HG02642 (cell line): Measurements from ENCODE around the gene CAMK1D.

ENCODE experiments used
- ATAC-seq: cut with Tn5 transposase; IDR thresholded peaks from one replicate; pipeline ENCODE4 v1.9.1; 2021; ENCODE audit warnings: mild to moderate bottlenecking; ENCODE audit not compliant: unreplicated experiment, poor library complexity

CAMK1D gene

DNA sequence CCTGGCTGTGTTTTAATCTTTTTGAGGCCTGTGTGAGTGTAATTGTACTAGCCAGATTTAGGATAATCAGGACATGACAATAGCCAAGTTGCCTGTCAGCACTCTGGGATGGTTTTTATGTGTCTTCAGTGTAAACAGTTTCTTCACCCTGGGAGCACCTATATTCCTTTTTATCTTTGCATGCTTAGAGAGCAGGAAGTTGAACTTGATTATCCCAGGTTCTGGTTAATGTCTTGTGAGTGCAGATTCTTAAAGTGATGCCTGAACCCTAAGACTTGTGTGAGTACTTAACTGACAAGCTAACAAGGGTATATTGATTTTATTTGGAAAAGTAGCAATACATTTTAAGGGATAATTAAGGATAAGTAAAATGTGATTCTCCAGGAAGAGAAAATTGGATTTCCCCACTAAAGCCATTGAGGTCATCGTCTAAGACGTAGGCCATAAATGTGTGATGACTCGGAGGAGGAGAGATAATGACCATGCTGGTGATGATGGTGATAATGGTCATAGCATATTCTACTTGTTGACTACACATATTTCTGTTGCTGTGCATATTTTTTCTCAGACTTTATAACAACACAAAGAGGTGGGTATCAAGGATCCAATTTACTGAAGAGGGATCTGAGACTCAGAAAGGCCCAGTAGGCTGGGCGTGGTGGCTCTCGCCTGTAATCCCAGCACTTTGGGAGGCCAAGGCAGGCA lies 234.7 kb downstream of the CAMK1D start:
- no peak for ATAC-seq

DNA sequence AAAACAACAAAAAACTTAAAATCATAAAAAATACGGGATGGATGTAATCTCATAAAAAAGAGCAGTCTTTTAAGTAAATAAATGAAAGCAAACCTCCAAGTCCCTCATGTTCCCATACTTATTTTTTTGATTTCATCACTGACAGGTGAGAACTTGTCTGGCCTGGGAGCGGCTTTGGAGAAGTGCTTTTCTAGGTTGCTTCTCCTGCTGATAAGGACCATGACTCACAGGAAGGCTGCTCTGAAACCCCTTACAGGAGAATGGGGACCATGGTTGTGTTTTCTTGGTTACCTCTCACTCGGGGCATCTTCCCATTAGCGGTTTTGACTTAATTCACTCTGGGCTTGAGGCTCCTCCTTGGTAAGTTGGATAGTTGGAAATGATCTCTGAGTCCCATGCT lies 237.4 kb downstream of the CAMK1D start:
- ATAC-seq = no peak

DNA sequence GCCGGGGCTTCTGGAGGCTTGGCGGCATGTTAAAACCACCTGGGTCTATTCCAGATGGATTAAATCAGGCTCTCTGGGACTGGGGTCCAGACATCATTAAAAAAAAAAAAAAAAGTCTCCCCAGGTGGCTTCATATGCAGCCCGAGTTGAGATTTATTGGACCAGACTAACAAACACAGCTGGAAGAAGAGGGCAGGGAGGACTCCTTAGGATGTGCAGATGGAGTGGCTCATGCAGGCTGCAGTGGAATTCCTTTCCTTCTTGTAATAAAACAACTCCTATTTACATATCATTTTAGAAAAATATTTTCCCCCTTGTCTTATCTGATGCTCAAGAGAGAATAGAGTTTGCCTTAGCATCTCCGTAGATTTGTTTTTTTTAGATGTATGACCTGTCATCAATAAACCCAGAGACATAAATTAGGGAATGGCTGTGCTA lies 238.1 kb downstream of the CAMK1D start:
- ATAC-seq = no peak

DNA sequence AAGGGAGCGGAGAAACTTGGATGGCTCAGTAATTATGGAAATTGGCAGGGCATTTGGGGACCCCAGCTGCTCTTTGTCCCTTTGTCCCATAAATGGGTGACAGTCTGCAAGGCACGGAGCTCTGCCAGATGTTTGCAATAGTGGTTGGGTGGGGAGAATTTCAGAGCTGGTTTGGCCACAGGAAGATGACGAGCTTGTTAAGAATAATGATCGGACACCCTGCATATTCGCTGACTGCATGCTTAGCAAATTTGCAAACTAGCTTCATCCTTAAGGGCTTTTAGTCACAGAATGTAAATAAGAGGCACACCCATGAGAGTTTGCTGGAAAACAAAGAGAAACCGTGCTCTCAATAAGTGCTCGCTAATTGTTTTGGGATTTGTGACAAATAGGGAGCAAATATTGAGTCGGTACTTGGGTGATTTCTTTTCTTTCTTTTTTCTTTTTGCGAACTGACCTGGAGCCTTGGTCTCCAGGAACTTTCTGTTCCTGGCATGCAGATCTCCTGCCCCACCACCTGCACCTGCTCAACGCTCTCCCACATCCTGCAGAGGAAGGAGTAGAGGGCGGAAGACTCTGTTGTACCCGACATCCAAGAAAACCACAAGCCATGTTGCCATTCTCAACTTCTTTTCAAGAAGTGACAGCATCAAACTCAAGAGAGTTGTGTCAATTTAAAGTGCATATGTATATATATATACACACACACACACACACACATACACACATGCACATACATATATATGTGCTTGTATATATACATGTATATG lies 238.9 kb downstream of the CAMK1D start:
- ATAC-seq = no peak

DNA sequence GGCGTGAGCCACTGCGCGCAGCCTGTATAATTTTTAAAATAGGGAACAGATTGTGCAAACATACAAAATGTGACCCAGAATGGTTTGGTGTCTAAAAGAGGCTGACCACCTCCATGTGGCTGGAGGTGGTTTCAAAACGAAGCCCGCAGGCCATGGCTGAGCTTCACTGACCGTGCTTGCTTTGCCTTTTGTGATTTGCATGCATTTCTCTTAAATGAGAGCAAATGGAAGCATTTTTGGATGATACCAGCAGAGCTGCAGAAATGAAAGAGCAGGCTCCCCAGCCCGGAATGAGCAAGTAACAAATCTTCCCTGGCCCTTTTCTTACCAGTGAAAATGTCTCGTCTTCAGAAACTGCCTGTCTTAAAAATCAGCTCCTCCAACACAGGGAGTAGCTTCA lies 239.9 kb downstream of the CAMK1D start:
- no peak for ATAC-seq

DNA sequence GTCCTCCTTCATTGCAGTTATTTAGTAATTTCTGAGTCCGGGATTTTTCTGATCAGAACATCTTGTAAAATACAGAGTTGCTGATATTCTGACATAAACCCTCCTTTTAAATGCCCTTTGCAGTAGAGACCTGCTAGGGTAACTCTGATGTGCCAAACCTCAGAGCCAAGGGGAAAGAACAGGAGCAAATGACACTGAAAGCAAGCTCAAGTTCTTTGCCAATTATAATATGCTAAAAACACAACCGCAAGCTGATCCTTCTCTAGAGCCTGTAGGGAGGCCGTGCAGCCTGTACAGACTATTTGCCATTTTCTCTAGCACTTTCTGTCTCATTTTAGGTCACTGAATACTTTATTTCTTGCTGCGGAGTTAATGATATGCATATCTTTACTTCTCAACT lies 240.4 kb downstream of the CAMK1D start:
- no peak for ATAC-seq

DNA sequence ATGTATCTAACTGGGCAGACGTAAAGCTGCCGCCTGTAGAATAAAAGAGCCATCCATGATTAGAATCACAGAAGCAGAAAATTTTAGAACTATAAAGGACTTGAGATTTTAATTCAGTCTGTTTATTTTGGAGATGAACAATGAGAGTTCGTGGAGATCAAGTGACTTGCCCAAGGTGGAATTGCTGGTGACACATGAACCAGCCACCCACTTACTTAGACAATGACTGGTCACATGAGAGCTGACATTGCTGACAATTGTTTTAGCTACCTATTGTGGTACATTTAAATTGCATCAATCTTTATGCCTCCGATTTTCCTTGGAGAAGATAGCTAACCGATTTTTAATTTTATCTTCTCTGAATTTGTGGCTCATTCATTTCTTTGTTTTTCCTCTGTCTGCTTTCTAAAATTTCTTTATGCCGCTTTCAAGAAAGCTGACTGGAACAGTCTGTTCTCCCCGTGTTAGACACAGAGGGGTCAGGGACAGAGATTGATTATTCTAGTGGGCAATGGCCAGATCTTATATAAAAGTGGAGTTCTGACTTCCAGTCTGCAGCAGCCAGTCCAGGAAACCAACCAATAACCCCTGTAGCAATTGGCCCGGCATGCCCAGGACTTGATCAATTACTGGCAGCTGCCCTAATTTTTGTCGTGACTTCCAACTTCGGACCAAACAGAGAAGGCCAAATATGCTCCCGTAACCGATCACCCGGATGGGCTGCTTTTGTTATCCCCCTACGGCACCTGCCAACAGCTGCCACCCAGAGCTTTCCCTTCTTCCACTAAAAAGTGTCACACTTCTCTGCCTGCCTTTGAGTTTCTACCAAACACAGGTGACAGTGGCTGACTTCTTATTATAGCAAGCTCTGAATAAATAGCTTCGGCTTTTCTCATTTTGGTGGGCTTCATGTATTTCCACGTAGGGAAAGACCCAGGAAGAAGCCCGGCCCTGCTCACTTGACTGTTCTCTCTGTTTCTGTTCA lies 241.6 kb downstream of the CAMK1D start:
- ATAC-seq = no peak

DNA sequence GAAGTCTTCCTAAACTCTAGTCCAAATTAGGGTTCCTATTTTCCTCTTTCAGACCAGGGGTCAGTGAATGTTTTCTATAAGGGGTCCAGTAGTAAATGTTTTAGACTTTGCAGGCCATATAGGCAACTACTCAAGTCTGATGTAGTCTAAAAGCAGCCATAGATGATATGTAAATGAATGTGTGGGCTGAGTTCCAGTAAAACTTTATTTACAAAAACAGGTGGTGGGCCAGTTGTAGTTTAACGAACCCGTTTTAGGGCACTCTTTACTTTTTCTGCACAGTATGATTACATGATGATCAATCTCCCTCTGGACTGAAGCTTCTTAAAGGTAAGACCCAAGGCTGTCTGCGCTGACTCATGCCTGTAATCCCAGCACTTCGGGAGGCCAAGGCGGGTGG lies 243.6 kb downstream of the CAMK1D start:
- ATAC-seq = no peak

DNA sequence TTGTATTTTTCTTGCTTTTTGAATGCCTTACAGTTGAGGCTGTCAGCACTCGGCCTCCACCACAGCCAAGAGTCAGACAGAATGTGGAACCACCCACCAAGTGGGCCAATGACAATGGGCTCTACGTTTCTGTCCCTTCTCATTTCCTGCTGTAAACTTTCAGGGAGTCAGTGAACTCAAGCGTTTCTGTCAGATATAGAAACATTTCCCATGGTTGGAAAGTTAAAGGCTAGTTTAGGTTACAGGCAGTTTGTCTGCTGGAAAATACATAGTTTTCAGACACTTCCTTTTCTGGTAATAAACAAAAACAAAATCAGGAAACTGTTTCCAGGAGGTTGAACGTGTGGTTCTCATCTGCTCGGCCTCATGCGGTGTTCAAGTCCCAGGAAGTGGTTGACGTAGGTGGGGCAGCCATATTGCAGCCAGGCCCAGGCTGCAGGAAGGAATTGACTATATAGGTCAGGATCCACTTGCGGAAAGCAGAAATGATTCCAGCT lies 245.1 kb downstream of the CAMK1D start:
- no peak for ATAC-seq

DNA sequence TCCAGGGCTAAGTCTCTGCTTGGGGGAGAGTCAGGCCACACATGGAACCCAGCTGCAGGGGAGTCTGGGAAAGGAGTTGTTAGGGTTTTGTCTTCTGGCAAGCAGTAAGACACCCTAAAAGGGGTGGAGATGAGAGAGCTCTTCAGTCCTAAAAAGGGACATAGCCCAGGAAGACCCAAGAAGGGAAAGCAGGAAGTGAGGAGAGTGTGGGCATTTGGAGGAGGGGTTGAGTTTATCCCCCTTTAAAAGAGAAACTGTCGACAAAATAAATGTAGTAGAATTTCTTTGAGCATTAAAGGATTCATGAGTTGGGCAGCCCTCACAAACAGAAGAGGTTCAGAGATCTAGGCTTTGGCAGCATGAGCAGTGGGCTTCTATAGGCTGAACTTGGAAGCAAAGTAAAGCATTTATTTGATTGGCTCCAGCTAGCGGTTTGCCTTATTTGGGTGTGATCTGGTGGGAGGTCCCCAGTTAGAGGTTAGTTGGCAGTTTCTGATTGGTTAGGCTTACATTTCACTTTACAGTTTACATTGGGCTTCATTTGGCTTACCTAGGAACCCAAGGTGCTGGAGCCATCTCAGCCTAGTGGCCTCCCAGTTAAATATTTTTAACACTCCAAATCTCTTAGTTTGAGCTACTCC lies 246.7 kb downstream of the CAMK1D start:
- no peak for ATAC-seq

DNA sequence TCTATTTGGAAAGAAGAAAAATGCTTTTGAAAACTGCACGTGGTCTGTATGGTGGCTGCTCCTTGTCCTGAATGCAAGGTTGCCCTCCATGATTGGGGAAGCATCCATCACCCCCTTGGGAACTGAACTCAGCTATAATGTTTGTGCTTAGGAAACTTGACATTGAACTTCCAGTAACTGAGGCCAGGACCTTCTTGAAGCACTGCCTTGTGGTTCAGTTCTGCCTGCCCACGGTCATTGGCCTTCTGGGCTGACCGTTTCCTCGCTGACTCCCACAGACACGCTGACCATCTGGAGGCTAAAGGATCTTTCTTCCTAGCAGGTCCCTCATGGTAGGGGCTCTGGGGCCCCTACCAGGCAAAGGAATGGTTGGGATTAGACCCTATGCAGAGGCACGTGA lies 247.8 kb downstream of the CAMK1D start:
- no peak for ATAC-seq

DNA sequence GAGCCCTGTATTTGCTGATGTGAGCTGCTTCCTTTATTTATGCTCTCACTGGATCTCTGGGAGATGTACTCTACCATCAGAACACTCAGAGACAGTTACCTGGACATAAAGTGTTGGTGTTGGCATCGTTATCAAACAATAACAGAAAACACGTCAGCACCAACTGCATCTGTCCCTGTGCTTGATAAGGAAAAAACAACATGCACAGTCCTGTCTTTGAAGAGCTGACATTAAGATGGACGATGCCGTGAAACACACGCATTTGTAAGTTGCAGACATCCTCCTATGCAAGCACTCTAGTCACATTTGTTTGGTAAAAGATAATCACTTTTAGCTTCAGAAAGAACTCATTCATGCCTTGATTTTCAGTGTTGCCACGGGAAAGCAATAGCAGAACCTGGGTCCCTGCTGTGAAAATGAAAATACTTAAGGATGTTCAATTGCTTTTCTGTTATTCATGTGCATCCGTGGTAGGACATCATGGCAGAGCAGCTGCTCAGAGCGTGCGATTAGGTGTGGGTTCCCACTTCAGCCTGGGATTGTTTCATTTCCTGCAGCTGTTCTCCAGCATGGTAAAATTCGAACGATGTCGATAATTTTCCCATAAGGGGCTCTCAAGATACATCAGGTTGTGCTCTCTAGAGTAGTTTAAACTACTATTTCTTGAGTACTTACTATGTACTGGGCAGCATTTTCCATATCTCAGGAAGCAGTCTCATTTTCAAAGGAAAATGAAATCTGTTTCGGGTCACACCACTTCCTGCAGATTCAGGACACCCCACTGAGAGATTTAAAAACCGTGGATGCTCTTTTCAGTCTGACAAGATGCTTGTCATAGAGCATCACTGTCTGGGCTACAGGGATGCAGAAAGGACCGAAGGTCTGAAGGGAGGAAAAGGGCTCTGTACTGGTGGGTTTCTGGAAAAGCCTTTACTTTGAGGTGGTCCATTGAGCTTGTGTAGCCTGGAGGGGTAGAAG lies 248.7 kb downstream of the CAMK1D start:
- no peak for ATAC-seq

DNA sequence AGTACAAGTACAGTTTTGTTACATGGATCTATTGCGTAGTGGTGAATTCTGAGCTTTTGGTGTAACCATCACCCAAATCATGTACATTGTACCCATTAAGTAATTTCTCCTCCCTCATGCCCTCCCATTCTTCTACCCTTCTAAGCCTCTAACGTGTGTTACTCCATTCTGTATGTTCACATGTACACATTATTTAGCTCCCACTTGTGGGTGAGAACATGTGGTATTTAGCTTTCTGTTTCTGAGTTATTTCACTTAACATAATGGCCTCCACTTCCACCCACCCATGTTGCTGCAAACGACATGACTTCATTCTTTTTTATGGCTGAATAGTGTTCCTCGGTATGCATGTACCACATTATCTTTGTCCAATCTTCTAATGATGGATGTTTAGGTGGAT lies 251.3 kb downstream of the CAMK1D start:
- ATAC-seq = no peak

DNA sequence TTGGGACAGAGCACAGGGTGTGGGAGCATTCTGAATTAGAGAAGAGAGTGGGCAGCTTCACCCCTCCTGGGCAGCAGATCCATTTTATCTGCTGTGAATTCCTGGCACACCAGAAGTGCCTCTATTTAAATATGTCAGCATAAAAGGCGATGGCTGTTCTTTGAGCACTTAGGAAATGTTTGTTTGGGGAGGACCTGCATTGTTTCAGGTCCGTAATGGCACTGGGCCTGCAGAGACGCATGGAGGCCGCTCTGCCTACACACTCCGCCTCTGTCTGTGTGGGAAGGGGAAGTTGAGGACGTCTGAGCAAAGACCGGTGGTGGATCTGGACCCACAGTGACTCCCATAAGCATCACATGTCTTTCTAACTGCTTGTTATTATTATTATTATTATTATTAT lies 253.2 kb downstream of the CAMK1D start:
- ATAC-seq = no peak

DNA sequence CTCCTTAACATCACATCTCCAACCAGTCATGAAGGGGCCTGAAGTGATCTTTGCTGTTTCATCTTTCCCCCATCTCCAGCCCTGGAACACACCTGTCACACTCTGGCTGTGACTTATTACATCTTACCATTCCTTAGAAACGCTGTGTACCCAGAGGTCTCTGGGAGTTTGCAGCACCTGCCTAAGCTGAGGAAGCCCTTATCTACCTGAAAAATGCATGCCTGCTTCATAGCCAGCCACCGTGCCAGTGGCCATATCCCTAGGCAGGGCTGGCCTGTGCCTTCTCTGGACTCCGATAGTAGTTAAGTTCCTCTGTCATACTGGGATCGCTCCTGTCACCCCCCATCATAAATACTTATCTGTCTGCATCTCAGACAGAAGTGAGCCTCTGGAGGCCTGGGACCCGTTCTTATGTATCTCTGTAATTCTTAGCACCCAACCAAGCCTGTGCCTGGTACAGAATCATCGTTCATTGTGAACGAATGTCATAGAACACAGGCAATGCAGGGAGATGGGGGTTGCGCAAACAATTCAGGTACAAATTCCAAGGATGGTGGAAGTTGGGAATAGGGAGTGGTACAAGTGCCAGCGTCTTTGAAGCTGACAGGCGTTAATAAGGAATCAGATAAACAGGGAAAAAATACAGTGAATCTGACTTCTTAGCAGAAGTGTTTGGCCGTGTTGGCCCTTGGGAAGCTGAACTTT lies 254.6 kb downstream of the CAMK1D start:
- no peak for ATAC-seq

DNA sequence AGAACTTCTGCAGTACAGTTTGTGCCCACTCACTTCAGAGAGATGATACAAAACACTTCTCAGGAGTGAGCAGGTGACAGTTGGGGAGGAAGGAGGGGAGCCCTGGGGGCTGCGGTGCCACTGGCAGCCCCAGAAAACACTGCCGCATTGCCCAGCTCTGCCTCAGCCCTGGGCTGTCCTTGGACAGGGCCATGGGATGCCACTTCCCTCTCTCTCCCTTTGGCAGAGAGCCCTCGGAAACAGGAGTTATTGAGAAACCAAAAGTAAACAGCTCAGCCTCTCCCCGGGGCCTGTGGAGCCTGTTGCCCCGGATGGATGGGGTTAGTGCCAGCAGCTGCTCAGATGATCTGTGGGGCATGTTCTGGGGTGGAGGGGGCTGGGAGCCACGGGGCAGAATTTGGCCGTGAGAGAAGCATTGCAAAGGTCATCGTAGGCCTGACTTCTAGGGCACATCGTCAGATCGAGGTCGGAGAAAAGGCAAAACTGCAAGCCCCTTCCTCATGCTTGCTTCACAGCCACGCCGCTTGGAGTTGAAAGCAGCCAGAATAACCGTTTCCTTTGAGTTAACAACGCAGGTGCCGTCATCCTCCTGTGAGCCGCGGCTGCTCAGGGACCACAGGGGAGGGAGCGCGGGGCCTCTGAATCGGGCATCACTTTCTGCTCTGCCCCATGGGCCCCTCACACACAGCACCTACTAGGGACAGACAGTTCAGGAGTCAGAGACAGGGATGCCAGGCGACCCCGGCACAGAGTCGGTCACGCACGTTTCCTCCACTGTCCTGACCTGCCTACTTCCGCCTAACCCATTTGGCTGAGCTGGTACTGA lies 256.4 kb downstream of the CAMK1D start:
- ATAC-seq = peak; percentile 78

DNA sequence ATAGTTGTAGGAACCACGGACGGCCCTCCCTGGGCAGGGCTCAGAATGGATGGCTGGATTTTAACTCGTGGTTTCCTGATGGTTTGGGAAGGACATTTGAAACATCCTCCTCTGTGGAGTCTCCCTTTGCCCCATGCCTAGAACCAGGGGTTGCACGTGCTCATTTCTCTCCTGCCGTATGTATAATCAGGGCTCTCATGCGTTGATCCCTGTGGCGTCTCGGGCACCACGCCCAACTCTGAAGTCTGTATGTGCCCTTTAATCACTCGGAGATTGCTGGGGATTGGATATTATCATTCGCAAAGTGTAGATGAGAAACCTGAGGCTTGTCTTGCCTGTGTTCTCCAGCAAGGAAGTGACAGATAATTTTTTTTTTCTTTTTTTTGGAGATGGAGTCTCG lies 257.1 kb downstream of the CAMK1D start:
- no peak for ATAC-seq

DNA sequence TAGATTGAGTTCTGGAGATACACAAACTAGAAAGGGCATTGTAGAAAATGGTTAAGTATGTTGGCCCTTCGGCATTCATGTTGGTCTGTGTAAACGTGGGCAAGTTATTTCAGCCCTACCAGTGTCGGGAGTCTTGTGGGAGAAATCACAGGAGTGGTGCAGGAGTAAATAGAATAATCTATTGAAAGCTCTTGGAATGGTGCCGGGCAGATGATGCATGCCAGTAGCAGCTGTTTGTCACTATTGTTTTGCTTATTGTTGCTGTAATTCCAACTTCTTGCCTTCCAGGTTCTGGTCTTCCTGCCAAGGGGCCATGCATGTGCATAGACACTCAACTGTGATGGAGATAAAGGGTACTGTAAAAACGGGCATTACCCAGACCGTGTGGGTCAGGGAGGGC lies 259.4 kb downstream of the CAMK1D start:
- no peak for ATAC-seq
